GM18508 (cell line): ENCODE measurements around the gene INS.
"Not testable (repeated sequence)": the region's sequence is repeated elsewhere in the genome, so short reads cannot be mapped to it uniquely, and the experiment has no call there.

Experiments
- ATAC-seq: cut with Tn5 transposase; IDR thresholded peaks from one replicate; pipeline ENCODE4 v1.9.1; 2021; ENCODE audit warnings: moderate number of reproducible peaks; ENCODE audit not compliant: insufficient read depth, unreplicated experiment

INS gene

DNA sequence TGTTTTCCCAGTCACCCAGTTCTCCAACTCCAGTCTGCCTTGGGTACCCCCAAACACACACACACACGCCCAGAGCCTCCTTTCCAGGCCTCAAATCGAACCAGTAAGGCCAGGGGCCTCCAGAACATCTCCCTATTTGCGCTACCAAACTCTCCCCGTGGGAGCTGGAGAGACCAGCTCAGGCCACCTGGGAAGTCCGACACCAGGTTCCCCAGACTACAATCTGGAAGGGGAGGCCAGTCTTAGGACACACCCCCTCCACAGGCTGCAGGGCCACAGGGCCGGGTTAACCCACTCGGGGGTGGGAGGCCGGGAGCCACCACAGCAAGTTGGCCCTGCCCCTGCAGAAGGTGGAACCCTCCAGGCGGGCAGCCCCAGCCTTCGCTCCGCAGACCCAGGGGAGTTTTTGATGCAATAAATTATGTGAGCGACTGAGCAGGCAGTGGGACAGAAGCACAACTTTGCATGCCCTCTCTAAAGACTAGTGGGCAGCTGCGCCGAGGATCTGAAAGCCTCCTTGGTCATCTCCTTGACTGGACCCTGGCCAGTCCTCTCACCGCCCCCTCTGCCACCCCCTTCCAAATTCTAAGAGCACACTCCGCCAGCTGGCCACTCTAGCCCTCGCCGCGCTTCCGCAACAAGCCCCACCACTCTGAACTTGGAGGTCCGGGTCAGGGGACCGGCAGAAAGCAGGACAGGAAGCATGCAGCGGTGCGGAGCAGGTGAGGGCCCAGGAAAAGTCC is 24.6 kb downstream of the INS start:
- no peak for ATAC-seq

GRCh38 chr11:2135648-2136201 is 25.3 kb downstream of the INS start:
- ATAC-seq = no peak

DNA sequence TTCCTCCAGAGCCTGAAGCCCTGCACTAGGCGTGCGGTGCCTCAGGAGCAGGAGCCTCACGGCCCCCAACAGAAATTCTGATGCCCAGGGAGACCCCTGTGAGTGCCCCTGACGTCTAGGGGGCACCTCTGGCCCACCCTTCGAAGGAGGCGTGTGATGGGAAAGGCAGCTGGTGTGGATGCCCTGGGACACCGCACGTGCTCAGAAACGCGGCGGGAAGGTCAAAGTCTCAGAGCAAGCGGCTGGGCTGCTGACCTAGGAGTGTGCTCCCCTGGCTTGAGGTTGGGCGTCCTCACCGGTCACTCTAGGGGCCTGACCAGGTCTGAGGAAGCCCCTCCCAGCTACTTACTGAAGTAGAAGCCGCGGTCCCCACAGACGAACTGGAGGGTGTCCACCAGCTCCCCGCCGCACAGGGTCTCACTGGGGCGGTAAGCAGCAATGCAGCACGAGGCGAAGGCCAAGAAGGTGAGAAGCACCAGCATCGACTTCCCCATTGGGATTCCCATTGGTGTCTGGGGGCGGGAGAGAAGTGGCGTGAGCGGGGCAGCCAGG is 25.9 kb downstream of the INS start:
- no peak for ATAC-seq

DNA sequence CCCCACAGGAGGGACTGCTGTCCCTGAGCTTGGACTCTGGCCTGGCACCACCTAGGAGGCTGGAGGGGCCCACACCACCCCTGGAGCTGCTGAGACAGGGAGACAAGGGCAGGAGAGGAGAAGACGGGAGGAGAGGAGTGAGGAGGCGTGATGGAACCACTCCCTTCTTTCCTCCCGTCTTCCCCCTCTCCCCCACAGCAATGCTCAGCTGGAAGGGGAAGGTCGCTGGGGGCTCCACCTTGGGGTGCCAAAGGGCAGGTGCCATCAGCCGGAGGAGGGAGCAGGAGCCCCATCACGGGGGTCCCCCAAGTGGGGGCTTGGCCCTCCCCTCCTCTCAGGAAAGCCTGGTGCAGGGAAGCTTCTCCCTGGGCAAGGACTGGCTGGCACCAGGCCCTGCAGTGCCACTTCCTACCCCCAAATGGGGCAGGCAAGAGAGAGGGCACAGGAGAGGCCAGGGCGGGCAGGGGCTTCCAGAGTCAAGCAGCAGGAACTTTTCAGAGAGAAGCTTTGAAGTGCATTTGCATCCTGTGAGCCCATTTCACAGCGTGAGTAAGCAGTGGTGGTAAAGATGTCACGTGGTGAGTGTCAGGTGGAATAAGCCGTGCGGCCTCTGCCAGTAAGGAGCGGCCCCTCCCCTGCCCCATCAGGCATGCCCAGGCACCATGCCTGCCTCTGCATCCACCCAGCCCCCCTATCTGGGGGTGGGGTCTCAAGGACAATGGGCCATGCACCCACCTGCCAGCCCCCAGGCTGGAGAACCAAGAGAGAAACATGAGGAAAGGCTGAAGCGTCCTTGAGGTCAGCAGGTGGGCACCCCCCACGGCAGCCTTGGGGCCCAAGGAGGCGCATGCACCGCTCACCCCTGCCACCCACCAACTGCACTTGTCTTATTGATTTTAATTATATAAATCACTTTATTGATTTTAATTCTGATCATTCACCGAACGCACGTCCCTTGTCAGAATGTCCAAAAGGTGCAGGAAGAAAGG is 26.7 kb downstream of the INS start:
- ATAC-seq = no peak

- ATAC-seq = no peak
Measured at GRCh38 chr11:2133241-2134021, 27.6 kb downstream of the INS start.

- no peak for ATAC-seq
Measured at GRCh38 chr11:2132874-2133240, 28.2 kb downstream of the INS start.

GRCh38 chr11:2132246-2132645 is 28.8 kb downstream of the INS start:
- no peak for ATAC-seq

DNA sequence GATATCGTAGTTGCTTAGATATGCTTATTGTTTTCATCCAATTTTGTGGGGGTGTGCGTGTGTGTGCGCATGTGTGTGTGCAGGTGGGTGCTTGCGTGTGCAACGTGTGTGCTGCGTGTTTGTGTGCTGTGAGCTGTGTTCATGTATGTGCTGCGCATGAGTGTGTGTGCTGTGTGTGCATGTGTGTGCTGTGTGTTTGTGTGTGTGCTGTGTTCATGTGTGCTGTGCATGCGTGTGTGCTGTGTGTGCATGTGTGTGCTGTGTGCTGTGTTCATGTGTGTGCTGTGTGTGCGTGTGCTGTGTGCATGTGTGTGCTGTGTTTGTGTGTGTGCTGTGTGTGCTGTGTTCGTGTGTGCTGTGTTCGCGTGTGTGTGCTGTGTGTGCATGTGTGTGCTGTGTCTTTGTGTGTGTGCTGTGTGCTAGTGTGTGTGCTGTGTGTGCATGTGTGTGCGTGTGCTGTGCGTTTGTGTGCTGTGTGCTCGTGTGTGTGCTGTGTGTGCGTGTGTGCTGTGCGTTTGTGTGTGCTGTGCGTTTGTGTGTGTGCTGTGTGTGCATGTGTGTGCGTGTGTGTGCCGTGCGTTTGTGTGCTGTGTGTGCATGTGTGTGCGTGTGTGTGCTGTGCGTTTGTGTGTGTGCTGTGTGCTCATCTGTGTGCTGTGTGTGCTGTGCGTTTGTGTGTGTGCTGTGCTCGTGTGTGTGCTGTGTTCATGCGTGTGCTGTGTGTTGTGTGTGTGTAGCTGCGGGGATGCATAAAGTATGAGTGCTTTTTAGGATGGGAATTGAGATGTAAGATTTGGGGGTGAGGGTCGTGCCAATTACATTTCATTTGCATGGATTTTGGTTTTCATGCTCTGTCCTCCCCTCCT is 29.4 kb downstream of the INS start:
- ATAC-seq = no peak

DNA sequence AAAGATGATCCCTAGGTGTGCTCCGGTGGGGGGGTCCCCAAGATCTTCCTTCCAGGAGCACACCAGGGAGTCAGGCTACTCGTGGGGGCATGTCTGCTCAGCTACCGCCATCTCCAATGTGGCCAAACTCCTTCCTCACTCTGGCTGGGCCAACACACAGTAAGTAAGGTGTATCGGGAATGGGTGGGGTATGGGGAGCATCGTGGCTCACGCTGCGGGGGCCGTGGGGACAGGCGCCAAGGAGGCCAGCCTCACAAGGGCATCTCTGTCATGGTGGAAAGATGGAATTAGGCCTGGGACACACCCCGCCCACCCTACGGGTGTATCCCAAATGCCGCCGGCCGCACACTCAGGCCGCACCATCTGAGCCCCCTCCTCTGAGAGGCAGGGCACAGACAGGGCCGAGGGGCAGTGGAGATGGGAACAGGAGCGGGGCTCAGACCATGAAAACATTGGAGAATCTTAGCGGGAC is 30.1 kb downstream of the INS start:
- ATAC-seq = no peak

GRCh38 chr11:2129699-2130366 is 31.2 kb downstream of the INS start:
- ATAC-seq = no peak

GRCh38 chr11:2129308-2129698 is 31.7 kb downstream of the INS start:
- ATAC-seq = no peak

DNA sequence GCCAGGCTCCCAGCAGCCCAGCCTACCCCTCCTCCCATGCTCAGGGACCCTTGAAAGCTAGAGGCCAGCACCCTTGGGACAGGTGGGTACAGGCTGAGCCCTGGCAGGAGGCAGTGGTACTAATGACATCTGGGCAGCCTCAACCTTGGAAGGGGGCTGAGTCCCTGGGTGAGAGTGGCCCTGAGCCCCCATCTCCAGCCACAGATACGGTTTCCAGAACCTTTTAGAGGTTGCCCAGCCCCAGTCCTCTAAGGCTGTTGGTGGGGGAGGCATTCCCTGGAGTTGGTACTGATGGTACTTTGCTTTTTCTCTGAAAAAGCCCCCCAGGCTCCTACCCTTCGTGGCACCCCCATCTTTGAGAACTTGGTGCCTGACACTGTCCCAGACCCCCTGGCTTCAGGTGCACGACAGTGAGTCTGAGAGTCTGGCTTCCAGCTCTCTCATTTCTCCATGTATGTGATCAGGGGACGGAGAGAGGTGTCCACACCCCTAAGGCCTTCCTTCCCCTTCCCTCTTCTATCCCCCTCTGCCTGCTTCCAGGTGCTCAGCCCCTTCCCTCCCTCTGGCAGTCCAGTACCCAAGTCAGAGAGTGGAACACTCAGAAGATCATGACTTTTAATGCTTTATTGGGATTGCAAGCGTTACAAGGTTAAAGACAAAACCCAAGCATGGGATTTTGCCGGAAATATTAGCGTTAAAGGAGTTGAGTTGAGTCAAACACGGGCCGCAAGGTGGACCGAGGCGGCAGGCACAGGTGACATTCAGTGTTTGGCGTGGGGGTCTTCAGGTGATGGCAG is 32.3 kb downstream of the INS start:
- no peak for ATAC-seq

DNA sequence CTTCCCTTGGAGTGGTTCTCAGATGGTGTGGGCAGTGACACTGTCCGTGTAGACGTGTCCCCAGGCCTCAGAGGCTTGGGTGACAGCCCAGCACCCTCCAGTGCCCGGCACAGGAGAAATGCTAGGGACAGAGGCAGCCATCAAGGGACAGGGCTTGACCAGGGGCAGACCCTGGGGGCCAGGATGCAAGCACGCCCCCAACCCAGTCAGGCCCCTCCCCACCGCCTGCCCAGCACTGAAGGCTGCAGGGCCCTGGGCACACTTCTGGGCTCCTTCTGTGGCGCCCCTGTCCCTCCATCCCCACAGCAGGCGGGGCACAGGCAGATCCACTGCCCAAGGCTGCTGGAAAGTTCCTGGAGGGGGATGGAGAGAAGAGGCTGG is 32.9 kb downstream of the INS start:
- no peak for ATAC-seq

DNA sequence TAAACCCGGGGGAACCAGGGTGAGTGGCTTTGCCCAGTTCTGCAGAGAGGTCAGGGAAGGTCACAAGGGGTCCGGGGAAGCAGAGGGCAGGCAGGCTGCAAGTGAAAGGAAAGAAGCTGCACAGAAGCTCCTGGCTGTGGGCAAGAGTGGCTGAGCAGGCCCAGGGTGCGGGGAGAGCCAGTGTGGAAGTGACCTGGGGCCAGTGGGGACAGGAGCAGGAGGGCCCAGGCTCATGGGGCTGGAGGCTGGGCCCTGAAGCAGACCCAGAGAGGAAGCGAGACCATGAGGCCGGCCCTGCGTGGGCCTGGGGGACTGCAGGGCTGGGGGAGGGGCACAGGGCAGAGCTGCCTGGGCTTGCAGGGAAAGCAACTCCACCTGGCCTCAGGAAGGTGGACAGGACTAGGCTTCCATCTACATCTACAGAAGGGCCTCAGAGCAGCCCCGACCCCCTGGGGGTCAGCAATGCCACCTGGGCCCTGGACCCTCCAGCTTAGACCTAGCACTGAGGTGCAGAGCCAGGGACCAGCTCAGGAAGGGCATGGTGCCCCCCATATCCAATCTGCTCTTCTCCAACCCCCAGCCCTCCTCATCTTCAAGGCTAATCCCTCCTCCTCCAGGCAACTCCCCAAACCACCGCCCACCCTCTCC is 33.4 kb downstream of the INS start:
- ATAC-seq = no peak

- no peak for ATAC-seq
Measured at GRCh38 chr11:2126520-2127085, 34.4 kb downstream of the INS start.

GRCh38 chr11:2124736-2125484 is 36.1 kb downstream of the INS start:
- not testable (repeated sequence) for ATAC-seq
